ENCODE results near the gene EVC2.

EVC2 gene

DNA sequence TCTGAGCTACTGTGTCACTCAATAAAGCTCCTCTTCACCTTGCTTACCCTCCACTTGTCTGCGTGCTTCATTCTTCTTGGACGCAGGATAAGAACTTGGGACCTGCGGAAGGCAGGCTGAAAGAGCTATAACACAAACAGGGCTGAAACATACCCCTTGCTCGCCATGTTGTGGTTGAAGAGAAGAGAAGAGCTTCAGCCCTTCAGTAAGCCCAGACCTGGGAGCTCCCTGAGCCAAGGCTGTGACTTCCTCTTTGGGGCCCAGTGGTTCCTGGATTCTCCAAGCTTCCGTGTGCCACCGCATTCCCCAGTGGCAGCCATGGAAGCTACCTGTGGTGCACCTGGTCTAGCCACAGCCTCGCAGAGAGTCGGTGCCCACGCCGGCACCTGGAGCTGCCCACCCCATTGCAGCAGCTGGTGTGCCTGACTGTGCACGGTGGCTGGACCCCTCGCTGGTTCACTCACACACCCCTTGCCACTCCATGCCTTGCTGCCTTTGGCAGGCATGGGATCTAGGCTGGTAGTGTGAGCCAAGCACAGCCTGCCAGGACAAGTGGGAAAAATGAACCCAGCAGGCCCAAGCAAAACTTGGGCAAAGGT, 160.6 kb downstream of the EVC2 start:
- DNase-seq = no peak

DNA sequence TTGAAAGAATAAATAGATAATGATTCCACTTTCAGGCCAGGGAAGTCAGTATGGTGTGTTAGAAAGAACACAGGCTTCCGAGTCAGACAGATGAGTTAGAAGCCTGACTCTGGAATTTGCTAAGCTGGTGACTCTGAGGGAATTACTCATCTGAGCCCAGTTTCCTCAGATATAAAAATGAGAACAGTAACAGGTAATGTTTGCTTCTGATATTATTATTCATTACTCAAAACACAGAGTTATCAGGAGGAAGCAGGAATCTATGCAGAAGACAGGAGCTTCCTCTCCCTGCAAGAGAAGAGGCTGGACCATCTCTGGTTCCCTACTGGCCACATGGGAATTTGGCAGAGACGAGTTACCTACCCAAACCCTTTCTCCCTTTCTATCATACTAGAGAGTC, 163.1 kb downstream of the EVC2 start:
- no peak for DNase-seq

DNA sequence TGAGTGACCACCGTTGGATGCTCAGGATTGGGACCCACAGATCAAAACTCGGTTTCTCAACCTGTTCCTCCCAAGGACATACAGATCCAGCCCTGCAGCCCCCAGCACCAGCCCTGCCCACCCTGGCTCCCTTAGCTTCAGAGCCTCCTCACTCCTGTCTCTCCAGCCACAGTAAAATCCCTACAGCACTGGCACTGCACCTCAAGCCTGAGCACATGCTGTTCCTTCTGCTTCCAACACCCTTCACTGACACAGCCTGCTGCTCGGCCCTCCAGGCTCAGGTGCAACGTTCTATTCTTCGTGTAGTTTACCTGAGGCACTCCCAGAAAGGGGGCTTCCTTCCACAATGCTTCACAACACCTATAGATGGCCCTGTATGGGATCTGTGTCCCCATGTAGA, 163.6 kb downstream of the EVC2 start:
- no peak for DNase-seq

DNA sequence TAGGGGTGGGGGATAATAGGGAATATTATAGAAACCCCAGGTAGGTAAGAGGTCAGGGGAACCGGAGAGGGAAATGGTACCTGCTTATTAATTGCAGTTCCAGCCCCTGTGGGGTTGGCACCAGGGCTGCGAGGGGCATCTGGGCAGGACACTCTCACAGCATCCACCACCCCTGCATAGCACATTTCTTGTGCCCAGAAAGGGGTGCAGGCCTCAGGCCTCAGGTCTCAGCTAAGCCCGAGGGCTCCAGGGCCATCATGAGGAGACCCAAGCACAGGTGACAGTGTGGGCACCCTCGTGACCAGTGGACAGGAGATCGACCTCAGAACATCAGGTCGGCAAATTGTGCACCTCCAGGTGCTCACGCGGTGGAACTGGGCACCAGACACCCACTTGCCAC, 164.7 kb downstream of the EVC2 start:
- DNase-seq = no peak

DNA sequence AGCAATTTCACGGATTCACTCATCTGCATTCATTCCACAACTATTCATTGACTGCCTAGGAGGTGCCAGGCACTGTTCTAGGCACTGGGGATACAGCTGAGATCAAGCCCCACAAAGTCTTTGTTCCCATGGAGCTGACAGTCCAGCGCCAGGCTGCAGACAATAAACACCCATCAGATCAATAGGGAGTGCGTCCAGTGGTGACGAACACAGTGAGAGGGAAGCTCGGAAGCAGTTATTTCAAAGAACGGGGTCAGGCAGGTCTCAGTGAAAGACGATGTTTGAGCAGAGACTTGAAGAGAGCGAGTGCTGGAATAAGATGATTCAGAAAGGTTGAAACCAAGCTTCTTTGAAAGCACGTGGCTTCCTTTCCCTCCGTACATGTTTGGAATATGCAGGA, 167.2 kb downstream of the EVC2 start:
- no peak for DNase-seq

DNA sequence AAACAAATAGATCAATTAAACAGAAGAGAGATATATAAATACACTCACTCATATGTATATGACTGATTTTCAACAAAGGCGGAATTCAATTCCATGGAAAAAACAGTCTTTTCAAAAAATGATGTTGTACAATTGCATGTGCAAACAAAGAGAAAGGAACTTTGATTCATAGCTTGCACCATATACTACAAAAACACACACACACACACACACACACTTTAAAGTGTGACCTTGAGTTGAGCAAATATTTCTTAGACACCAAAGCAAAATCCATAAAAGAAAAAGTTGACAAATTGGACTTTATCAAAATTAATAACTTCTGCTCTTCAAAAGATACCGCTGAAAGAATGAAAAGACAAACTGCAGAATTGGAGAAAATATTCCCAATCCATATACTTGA, 168.8 kb downstream of the EVC2 start:
- no peak for DNase-seq

DNA sequence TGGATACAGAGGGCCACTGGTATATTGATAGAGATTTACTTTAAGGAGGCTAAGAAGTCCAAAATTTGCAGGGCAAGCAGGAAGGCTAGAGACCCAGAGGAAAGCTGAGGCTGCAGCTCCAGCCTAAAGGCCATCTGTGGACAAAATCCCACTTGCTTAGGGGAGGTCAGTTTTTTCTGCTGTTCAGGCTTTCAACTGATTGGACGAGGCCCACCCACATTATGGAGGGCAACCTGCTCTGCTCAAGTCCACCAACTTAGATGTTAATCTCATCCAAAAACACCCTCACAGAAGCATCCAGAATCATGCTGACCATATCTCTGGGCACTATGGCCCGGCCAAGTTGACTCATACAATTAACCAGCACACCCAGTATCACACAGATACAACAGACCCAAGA, 176.3 kb downstream of the EVC2 start:
- no peak for DNase-seq

DNA sequence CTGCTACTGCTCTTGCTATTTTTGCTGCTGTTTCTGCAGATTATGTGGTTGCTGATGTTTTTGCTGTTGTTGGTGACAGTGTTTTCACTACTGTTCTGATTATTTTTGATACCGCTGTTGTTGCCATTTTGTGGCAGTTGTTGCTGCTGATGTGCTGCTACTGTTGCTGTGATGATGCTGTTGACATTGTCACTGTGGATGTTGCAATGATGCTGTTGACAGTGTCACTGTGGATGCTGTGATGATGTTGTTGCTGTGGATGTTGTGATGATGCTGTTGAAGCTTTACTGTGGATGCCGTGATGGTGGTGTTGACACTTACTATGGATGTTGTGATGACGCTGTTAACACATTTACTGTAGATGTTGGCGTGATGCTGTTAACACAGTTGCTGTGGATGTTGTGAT, 180.3 kb downstream of the EVC2 start:
- DNase-seq = no peak

DNA sequence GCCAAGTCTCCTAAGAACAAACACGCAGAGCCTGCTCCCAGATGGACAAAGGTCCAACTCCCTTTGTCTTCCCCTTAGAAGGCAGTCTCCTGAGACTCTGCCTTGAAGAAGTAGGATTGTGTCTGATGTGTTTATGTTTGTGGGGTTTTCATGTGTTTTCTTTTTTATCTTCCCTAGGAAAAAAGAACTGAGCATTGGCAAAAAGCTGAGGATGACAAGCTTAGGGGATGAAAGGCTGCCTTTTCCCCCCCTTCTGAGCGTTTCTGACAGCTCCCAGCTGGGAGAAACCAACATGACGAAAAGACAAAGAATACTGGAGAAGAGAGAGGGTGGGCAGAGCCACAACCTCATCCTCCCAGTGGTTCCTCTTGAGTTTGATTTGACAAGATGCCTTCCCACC, 181.1 kb downstream of the EVC2 start:
- no peak for DNase-seq

DNA sequence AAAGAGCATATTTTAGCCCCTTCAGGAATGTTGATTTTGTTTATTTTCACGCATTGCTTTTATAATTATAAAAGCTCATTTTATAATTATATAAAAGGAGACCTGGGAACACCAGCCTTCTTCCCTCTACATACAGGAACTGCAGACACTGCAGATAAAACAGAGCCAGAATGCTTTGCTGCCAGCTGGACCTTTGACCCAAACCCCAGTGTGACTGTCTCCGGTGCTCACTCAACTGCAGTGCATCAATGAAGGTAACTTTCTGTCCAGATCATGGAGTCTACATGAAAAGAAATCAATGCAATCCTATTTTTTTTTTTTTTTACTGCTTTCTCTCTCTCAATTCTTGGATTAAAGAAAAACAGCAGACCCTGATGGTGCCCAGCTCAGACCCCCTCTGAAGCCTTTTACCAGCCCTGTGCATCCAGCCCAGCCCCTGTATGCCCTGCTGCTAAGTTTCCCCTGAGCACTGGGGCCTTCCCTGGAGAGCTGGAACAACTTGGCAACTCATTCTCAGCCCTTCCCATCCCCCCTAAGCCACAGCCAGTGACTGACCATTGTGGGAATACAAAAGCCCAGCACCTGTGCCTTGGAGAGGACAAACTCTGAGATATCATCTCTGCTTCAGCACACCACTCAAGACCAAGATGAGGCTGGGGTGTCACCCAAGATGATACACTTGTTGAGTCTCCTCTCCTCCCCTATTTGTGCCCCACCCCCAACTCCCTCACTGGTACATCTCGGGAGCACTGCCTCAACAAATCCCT, 182.1 kb downstream of the EVC2 start:
- no peak for DNase-seq

DNA sequence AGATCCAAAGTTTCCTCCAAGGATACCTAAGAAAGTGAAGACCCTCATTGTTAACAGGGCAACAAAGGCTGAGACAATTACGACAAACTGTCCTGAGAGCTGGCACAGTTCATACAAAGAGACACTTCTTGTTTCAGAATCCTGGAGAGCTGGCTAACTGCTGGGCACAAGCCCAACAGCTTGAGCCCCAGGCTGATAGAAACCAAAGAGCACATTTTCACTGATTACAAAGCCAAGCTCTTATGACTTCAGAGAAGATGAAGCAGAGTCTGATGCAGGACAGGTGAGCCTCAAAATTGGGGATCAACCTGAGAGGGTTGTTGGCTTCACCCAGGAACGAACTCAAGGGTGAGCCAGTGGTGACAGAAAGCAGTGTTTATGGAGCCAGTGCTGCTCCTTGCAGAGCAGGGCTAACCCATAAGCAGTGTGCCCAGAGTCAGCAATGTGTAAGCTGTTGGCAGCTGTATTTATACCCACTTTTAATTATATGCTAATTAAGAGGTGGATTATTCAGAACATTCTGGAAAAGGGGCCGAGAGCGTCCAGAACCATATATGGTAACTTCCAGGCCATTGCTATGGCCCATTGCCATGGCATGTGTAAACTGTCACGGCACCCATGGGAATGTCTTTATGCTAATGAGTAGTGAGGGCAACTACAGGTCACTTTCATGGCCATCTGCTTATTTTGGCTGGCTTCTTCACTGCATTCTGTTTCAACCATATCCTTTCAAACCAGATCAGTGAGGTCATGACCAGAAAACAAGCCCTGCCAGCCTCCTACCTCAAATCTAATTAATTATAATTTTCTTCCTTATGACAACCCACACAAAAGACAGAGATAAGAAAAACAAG, 183.7 kb downstream of the EVC2 start:
- no peak for DNase-seq

DNA sequence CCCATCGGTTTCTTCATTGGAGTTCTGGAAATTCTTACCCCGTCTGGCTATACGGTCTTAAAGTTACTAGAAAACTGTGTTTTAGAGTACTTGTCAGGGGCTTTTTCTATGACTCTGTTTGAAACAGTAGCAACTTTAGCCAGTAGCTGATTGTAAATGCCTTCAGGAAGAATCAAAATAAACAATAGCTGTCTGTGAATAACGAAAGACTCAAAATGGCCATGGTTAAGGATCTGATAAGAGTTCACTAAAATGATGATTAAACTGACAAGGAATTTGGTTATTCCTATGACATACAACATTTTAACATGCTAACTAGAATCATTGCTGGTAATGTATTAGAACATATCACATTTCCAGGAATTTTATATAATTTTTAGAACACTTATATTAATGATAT, 191.0 kb downstream of the EVC2 start:
- DNase-seq = no peak

DNA sequence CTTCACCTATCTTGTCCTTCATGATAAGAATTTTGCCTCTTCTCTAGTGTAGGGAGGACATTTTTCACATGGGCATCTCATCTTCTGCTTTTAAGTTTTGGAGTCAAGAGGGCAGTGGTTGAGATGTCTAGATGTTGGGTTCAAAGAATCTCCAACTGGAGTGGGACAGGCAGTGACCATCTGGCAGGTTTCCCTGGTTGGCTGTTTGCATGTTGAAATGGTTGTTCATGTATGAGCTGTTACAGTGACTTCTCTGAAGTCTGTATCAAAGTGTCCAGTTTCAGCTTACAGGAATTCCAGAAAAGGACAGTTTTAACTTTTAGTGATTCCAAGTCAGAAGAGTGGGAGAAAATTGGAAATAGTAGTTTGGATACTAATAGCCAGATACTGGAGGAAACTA, 192.7 kb downstream of the EVC2 start:
- no peak for DNase-seq
